Heart right ventricle (tissue), 16 donors: ENCODE measurements around the gene FHAD1. TPM values are rescaled to one million over a fixed set of nuclear protein-coding genes. Genes with fewer than 3 reads are reported as not detected.

ENCODE experiments used
- ATAC-seq, 8 donors: fragments of 200-7000 bp; cut with Tn5 transposase; one replicate each; pipeline ENCODE4 v1.9.1; 2020; ENCODE audit warnings: mild to moderate bottlenecking in 8 of 8, moderate library complexity in 8 of 8, moderate number of reproducible peaks in 1 of 8
- DNase-seq, 2 donors: peaks; one replicate each; pipeline ENCODE4 v3.0.0-alpha.2; 2020
- H3K27ac ChIP-seq, 10 donors: fragments of 200-600 bp; sonication (generic) in 2 of 10; one replicate each; pipeline versions ENCODE4 v1.5.0 to v1.8.0; 2020 to 2022; ENCODE audit warnings: mild to moderate bottlenecking in 3 of 10
- H3K27me3 ChIP-seq, 7 donors: fragments of 200-600 bp; one replicate each; pipeline ENCODE4 v1.8.0; 2021 to 2022; ENCODE audit warnings: mild to moderate bottlenecking in 2 of 7
- H3K36me3 ChIP-seq, 9 donors: fragments of 200-600 bp; sonication (generic) in 1 of 9; one replicate each; pipeline versions ENCODE4 v1.5.0 to v1.8.0; 2020 to 2022; ENCODE audit warnings: mild to moderate bottlenecking in 2 of 9
- H3K4me1 ChIP-seq, 9 donors: fragments of 200-600 bp; sonication (generic) in 1 of 9; one replicate each; pipeline versions ENCODE4 v1.5.0 to v1.8.0; 2020 to 2022; ENCODE audit warnings: mild to moderate bottlenecking in 4 of 9
- H3K4me3 ChIP-seq, 10 donors: fragments of 200-600 bp; sonication (generic) in 2 of 10; one replicate each; pipeline versions ENCODE4 v1.5.0 to v1.8.0; 2020 to 2022; ENCODE audit warnings: mild to moderate bottlenecking in 7 of 10, moderate library complexity in 2 of 10
- H3K9me3 ChIP-seq, 11 donors: fragments of 200-600 bp in 10 of 11; sonication (generic) in 2 of 11; one replicate each; pipeline versions ENCODE4 v1.5.0 to v1.8.0; 2013 to 2022; ENCODE audit warnings: mild to moderate bottlenecking in 2 of 11, control low read depth in 1 of 11, moderate library complexity in 1 of 11
- WGBS, 2 donors: extraction: QIAGEN DNeasy Blood & Tissue Kit; methylation state at CpG; one replicate each; pipeline ENCODE4 v1.1.7; 2013; ENCODE audit warnings: inconsistent platforms in 1 of 2; 5-methylcytosine and 5-hydroxymethylcytosine counted together
- intact Hi-C, 10 donors: fragments of 100-400 bp; cut with DNase I; formaldehyde crosslinking; loops; one replicate each; pipeline versions ENCODE4 v1.11.1 to v1.14.2; 2022
- polyA plus RNA-seq, 2 donors: library from polyadenylated mRNA; stranded (reverse); fragments of 200-250 nt; gene quantifications; one replicate each; pipeline ENCODE4 v1.2.3, GENCODE V29; 2013
- total RNA-seq, 10 donors: library from RNA; stranded (reverse); fragmentation: NEBNext Ultra II Directional in 3 of 10; extraction: Animal tissue kit (Norgen Biotek cat#: 25700) in 3 of 10; gene quantifications; one replicate each; pipeline versions ENCODE4 v1.2.1 to v1.2.4, GENCODE V29; 2021 to 2023
- TF ChIP-seq, protein P1 (sequence below), 9 donors: fragments of 200-600 bp; sonication (generic) in 2 of 9; IDR thresholded peaks; one replicate each; pipeline versions ENCODE4 v1.5.0 to v1.8.0; 2021 to 2022; ENCODE audit warnings: antibody characterized with exemption in 9 of 9, mild to moderate bottlenecking in 5 of 9, moderate library complexity in 1 of 9
- donor health status: Arrhythmogenic right ventricular cardiomyopathy.
- donor health status: ischemic (EF 13 %, LVEDD 7.1; RV severe dilation, severe dysfunction).
- donor health status: healthy with polysubstance abuse.
- donor health status: DM: no; HTN: yes; CAD: no.
- donor health status: DM: no; HTN: no; CAD: no.
- donor health status: ischemic (EF 25% LVEDD 6.9; RV normal size, moderate dysfunction).
- donor health status: ischemic (EF 25% LVEDD 5.7; RV mildly dilated, moderate dysfunction).
- donor health status: healthy.
- donor health status: DM: yes; HTN: yes; CAD: no.
- donor health status: Ischemic cardiomyopathy.
- donor health status: ischemic (EF 35%, LVEDD 5.7; RV mildly dilated, moderate dysfunction).
- donor health status: nonischemic (EF 11% LVEDD 7.7; RV severe dilation, severe dysfunction).
- donor health status: DM: yes; HTN: yes; CAD: no.
- donor health status: PGD.
- donor health status: ischemic (EF 29% LVEDD 5.4; RV normal size, mild dysfunction).
- donor health status: nonischemic (EF 23%, LVEDD 6.1; RV moderate dilation, normal function).

FHAD1 gene
- total and polyA plus RNA-seq, 12 donors: 0.06 to 1.0 (median 0.12) TPM; not detected in 5

DNA sequence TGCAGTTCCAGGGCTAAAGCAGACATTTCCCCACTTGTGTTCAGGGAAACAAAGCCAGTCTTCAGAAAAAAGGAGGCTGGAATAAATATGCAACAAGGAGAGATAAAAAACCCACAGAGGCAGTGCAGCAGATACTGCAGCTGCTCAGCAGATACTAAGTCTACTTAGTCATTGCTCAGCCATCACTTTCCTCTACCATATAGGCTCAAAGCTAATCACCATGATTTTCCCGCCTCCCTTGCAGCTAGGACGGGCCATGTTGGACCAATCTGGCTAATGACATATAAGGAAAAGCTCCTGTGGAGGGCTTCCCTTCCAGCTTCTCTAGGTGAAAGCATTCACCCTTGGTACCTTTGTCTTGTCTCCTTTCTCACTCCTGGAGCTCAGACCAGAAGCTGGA is 152.7 kb downstream of the FHAD1 start:
- DNase-seq (no peak), ATAC-seq (no peak)
- Histone ChIP-seq H3K9me3 (peaks cover 0 to 17% (median 9%) of the 10 kb centered on the region in 11 donors), H3K4me1 (peaks cover 0 to 8% (median 0%) of the 10 kb centered on the region in 9 donors), H3K27me3 (no peaks in the 10 kb centered on the region), H3K36me3 (no peaks in the 10 kb centered on the region), H3K27ac (no peak overlapping the region), H3K4me3 (no peak overlapping the region)
- TF ChIP-seq, protein P1, sequence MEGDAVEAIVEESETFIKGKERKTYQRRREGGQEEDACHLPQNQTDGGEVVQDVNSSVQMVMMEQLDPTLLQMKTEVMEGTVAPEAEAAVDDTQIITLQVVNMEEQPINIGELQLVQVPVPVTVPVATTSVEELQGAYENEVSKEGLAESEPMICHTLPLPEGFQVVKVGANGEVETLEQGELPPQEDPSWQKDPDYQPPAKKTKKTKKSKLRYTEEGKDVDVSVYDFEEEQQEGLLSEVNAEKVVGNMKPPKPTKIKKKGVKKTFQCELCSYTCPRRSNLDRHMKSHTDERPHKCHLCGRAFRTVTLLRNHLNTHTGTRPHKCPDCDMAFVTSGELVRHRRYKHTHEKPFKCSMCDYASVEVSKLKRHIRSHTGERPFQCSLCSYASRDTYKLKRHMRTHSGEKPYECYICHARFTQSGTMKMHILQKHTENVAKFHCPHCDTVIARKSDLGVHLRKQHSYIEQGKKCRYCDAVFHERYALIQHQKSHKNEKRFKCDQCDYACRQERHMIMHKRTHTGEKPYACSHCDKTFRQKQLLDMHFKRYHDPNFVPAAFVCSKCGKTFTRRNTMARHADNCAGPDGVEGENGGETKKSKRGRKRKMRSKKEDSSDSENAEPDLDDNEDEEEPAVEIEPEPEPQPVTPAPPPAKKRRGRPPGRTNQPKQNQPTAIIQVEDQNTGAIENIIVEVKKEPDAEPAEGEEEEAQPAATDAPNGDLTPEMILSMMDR (IDR thresholded peaks at IDR 0.05): no peak
- WGBS, 2 donors: 97 to 98% methylated on average over 2 of the region's 2 CpGs
- intact Hi-C loops: no loop called here

- intact Hi-C loops: no loop called here
- ATAC-seq: no peak
- TF ChIP-seq, protein P1 (IDR thresholded peaks at IDR 0.05): no peak
- no peaks in the 10 kb centered on the region for H3K27me3 ChIP-seq
- H3K4me3 ChIP-seq: no peak overlapping the region
- peaks cover 0 to 17% (median 9%) of the 10 kb centered on the region in 11 donors for H3K9me3 ChIP-seq
- no peak for DNase-seq
- H3K4me1 ChIP-seq: peaks cover 0 to 8% (median 0%) of the 10 kb centered on the region in 9 donors
- H3K36me3 ChIP-seq: no peaks in the 10 kb centered on the region
- no peak overlapping the region for H3K27ac ChIP-seq
- 96% methylated on average over 3 of the region's 3 CpGs for WGBS, 2 donors
Observed at GRCh38 chr1:15400627-15401026, 153.6 kb downstream of the FHAD1 start.

DNA sequence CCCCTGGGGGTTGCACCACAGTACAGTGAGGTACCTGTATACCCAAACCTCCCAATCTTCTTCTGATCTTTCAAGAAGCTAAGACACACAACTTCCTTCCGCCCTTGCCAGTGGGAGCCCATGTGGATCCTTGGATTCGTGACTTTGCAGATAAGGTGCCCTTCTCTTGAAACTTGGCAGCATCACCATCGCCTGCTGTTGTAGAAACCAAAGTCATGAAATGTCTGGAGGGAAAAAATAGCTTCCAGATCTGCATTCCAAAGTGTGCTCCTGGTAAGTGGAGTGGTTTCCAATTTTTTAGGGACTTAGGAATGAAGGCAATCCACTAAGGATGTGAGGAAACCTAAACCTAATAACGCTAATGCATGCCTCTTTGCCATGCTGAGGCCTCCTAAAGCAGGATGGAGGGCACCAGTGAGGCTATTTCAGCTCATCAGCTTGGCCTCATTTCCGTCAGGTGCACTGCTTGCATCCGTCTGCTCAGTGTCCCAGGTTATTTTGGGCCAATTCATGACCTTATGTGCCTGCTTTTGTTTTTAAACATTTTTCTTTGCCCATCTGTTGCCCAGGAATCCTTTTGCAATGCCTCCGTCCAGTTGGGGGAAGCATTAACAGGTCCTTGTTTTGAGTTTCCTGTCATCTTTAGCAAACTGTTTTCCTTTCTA is 154.5 kb downstream of the FHAD1 start:
- peaks cover 0 to 17% (median 9%) of the 10 kb centered on the region in 11 donors for H3K9me3 ChIP-seq
- WGBS, 2 donors: 62 to 70% methylated on average over 7 of the region's 7 CpGs
- TF ChIP-seq, protein P1 (IDR thresholded peaks at IDR 0.05): no peak
- H3K27me3 ChIP-seq: no peaks in the 10 kb centered on the region
- H3K4me3 ChIP-seq: no peak overlapping the region
- H3K4me1 ChIP-seq: peaks cover 0 to 8% (median 0%) of the 10 kb centered on the region in 9 donors
- H3K27ac ChIP-seq: no peak overlapping the region
- DNase-seq (no peak), ATAC-seq (no peak)
- H3K36me3 ChIP-seq: no peaks in the 10 kb centered on the region
- intact Hi-C loops: no loop called here

DNA sequence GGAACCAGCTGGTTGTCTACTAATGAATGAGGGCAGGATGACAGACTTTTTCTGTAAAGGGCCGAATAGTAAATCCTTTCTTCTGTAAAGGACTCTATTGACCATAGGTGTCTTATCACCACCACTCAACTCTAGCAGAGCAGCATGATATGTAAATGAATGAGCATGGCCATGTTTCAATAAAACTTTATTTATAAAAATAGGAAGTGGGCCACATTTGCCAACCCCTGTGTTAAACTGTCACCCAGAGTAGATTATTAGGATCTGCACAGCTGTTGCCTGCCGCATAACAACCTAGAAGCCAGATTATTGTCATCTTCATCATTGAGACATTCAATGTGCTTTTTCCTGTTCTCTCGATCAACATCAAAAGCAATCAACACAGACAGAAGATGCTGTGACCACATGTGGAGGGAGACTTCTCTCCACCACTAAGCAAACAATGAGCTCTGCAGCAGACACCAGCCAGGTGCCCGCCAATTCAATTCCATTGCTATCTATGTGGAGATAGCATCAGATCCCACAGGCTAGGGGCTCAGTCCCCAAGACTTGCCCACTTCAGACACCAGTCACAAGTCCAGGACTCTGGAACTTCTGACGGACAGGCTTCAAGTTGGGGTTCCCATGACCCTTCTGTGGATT is 155.9 kb downstream of the FHAD1 start:
- Histone ChIP-seq H3K4me3 (no peak overlapping the region), H3K27ac (no peak overlapping the region), H3K36me3 (no peaks in the 10 kb centered on the region), H3K4me1 (peaks cover 0 to 12% (median 0%) of the 10 kb centered on the region in 9 donors), H3K27me3 (no peaks in the 10 kb centered on the region), H3K9me3 (peaks cover 0 to 17% (median 9%) of the 10 kb centered on the region in 11 donors)
- intact Hi-C loops: no loop called here
- no peak for DNase-seq
- no peak for ATAC-seq
- TF ChIP-seq, protein P1 (IDR thresholded peaks at IDR 0.05): no peak
- 88 to 93% methylated on average over 5 of the region's 5 CpGs for WGBS, 2 donors
